ENCODE results near the gene AGAP2.
"Not testable (repeated sequence)": the region's sequence is repeated elsewhere in the genome, so short reads cannot be mapped to it uniquely, and the experiment has no call there.

Gene AGAP2

DNA sequence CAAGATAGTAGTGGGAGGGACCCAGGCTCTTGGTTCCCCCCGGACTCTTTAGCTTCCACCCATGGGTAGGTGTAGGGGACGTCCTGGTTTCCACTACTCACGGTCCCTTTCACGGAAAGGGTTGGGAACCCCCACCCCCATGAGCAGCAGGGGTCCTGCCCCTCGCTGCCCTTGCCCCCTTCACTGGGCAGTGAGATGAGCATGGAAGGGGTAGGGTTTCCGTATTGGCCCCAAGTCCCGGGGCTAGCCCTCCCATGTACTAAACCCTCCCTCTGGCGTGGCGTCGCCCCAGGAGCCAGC lies 12.7 kb downstream of the AGAP2 start:
- CTCF ChIA-PET = interaction anchor here (0.9 to 3.0 kb wide), 7 partner anchors 9 to 140 kb away, joined by 3 to 13 read pairs (median 4); partner anchors contain the start of gene OS9
- TF ChIP-seq, protein P1, sequence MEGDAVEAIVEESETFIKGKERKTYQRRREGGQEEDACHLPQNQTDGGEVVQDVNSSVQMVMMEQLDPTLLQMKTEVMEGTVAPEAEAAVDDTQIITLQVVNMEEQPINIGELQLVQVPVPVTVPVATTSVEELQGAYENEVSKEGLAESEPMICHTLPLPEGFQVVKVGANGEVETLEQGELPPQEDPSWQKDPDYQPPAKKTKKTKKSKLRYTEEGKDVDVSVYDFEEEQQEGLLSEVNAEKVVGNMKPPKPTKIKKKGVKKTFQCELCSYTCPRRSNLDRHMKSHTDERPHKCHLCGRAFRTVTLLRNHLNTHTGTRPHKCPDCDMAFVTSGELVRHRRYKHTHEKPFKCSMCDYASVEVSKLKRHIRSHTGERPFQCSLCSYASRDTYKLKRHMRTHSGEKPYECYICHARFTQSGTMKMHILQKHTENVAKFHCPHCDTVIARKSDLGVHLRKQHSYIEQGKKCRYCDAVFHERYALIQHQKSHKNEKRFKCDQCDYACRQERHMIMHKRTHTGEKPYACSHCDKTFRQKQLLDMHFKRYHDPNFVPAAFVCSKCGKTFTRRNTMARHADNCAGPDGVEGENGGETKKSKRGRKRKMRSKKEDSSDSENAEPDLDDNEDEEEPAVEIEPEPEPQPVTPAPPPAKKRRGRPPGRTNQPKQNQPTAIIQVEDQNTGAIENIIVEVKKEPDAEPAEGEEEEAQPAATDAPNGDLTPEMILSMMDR (IDR thresholded peaks at IDR 0.05; ENCODE audit: control extremely low read depth, extremely low read depth, low read depth, missing control alignments) = no peak
- peak; percentile 13 for DNase-seq (ENCODE audit: extremely low spot score)
- POLR2A ChIA-PET = no interaction called here

DNA sequence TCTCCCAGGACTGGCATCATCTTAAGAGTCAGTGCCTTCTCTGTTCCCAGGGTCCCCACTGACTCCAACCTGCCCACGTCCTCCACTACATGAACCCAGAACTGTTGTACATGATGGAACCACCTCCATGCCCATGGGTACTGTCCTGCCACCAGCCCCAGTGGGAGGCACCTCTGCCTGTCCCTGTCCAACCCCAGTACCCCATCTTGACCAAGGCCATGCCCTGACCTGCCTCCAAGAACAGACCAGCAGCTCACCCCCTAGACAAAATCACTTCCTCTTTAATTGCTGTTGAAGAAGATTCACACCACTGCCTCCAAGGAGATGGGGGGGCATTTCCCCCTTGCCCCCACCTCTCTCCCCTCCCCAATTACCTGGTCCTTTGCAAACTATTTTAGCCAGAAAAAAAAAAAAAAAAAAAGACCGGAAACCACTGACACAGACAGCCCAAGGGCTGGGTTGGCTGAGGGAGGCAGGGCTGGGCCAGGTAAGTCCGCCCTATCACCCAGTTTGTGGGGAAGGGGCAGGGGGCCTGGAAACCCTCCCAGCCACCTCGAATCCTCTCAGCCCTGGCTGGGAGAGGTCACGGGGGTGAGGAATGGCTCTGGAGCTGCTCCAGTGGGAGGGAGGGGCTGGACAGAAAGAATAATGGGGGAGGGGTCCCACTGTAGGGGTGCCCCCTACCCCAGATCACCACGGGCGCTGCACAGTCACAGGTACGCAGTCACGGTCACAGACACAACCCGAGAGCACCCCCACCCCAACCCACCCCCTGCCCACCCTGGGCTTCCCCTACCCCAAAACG lies 13.4 kb downstream of the AGAP2 start:
- ChIA-PET CTCF (interaction anchor here (0.9 to 3.0 kb wide), 4 partner anchors 14 to 140 kb away, joined by 3 to 13 read pairs (median 3); partner anchors contain the start of gene OS9), POLR2A (interaction anchor here (0.7 kb wide), 1 partner anchor 1006 kb away, joined by 5 read pairs; no protein-coding TSS in a partner anchor)
- DNase-seq (ENCODE audit: extremely low spot score) = peak; percentile 13
- TF ChIP-seq, protein P1 (IDR thresholded peaks at IDR 0.05; ENCODE audit: control extremely low read depth, extremely low read depth, low read depth, missing control alignments) = no peak

DNA sequence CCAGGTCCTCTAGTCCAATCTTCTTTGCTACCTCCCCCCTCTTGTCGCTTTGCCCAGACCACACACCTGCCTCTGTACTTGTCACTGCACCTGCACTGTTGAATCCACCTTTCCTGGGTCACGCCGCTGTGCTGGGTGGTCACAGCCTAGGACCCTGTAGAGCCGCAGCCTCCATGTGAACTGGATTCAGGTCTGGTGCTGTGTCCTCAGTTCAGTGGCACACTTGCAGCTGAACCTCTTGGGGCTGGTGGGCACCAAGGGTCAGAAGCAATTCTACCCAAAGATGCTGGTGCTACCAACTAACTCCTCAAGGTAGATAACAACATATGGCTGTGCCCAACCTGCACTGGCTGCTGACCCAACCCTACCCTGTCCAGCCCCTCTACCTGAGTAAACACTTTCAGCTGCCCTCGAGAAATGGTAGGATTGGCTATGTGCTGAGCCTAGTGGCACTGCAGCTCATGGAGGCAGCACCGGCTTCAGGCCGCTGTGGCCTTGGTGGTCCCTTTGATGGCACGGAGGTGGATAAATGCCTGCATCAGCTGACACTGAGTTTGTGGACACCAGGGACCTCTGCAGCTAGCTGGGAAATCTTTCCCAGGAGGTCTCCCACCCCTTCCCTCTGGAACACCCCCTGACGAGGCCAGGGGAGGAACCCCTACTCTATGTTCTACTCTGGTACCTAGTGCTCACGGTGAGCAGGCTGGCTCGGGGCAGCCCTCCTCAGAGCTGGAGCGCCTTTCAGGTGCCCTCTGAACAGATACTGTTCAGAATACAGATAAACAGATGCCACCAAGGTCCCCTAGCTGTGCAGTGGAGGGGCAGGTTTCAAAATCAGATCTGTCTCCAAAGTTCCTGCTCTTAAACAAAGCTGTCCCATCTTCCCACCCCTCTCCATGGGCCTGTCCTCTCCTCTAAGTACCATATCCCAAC lies 14.3 kb downstream of the AGAP2 start:
- TF ChIP-seq, protein P1 (IDR thresholded peaks at IDR 0.05; ENCODE audit: control extremely low read depth, extremely low read depth, low read depth, missing control alignments) = no peak
- CTCF ChIA-PET = interaction anchor here (1.0 to 3.0 kb wide), 3 partner anchors 15 to 141 kb away, joined by 3 to 13 read pairs (median 3); partner anchors contain the start of gene OS9
- POLR2A ChIA-PET = interaction anchor here (0.7 kb wide), 1 partner anchor 1005 kb away, joined by 5 read pairs; no protein-coding TSS in a partner anchor
- peak; percentile 21 for DNase-seq (ENCODE audit: extremely low spot score)

DNA sequence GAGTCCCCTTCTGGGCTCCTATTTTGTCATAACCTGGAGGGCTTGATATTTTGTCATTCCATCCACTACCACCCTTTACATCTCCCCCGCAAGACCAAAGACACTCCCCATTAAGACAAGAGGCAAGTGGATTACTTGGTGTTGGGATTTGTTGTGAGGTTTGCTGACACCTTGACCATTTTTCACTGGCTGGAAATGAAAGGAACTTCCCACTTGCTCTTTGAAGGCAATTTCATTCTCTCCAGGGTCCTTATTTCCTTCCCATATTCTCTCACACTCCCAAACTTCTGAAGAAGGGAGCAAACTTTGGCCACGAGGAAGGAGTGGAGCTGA lies 14.9 kb downstream of the AGAP2 start:
- TF ChIP-seq, protein P1 (IDR thresholded peaks at IDR 0.05; ENCODE audit: control extremely low read depth, extremely low read depth, low read depth, missing control alignments) = no peak
- no peak for DNase-seq (ENCODE audit: extremely low spot score)
- ChIA-PET POLR2A (no interaction called here), CTCF (interaction anchor here (1.0 to 3.0 kb wide), 3 partner anchors 15 to 140 kb away, joined by 3 to 13 read pairs (median 3); partner anchors contain the start of gene OS9)

DNA sequence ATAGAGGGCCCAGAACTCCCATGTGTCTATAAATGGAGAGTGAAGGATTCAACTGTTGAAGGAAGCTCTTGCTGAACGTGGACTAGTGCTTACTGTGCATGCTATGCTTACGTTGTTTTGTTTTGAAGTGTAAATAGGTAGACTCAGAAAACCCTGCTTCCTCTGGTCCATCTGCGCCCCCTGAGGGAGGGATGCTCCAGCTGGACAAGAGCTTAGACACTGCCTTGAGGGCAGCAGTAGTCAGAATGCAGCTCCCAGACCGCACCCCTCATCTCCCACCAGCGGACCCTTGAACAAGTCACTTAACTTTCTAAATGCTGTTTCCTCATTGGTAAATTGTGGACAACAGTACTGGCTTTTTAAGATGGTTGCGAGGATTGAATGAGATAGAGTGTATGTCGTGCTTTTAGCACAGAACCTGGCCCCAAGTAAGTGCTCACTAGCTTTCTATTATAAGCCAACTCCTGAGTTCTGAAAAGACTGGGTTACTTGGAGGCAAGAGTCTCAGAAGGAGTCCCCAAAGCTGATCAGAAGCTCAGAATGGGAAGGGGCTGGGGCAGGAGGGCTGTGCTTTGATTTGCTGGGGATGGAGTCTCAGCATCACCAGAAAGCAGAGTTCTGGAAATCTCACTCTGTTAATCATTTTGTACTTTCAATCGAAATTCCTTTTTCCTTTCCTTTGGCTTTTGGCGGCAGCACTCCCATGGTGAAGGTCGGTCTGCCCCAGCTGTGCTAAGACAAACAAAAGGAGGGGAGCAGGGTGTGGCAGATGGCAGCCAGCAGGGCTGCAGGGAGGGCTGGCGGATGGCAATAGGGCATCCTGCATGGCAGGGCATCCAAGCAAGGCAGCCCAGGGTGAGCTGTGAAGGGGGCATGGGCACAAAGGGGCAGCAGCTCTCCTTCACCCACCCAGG lies 15.6 kb downstream of the AGAP2 start:
- ChIA-PET CTCF (interaction anchor here (1.3 kb wide), 1 partner anchor 139 kb away, joined by 3 read pairs; no protein-coding TSS in a partner anchor), POLR2A (no interaction called here)
- peak; percentile 13 for DNase-seq (ENCODE audit: extremely low spot score)
- TF ChIP-seq, protein P1 (IDR thresholded peaks at IDR 0.05; ENCODE audit: control extremely low read depth, extremely low read depth, low read depth, missing control alignments) = no peak

DNA sequence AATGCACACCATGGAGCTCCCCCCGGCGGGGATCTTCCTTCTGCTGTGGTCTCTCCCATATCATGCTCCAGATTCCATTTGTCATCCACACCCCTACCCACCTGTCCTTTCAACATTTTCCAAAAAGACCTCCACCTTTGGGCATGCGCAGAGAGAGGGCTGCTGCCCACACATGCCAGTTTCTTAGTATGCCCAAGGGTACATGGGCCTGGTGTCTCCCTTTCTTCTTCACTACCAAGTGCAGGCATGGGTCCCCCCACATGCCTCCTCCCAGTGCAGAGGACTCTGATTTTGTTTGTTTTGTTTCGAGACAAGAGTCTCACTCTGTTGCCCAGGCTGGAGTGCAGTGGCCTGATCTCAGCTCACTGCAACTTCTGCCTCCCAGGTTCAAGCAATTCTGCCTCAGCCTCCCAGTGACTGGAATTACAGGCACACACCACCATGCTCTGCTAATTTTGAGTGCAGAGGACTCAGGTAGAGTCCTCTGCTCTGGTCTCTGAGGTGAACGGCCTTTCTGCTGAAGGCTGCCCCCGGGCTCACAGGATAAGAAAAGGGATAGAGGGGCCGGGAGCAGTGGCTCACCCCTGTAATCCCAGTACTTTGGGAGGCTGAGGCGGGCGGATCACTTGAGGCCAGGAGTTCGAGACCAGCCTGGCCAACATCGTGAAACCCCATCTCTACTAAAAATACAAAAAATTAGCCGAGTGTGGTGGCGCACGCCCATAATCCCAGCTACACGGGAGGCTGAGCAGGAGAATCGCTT lies 16.5 kb downstream of the AGAP2 start:
- POLR2A ChIA-PET = not testable (repeated sequence)
- CTCF ChIA-PET = interaction anchor here (2.8 kb wide), 1 partner anchor 28 kb away, joined by 9 read pairs; the partner anchor contains the start of gene OS9

More for the DNA sequence above, 16.5 kb downstream of the AGAP2 start:
- DNase-seq (ENCODE audit: extremely low spot score) = peak; percentile 9
